Skin of body (tissue), 2 donors: ENCODE results near the gene TMOD1. TPM values are rescaled to one million over a fixed set of nuclear protein-coding genes. Genes with fewer than 3 reads are reported as not detected.

ENCODE experiments used
- DNase-seq: peaks from one replicate; lab custom pipeline; 2025; lab: John Stamatoyannopoulos, UW
- total RNA-seq: library from RNA; depleted of rRNA; stranded (reverse); fragments of >200 nt; gene quantifications from one replicate; pipeline ENCODE4 v1.2.3, GENCODE V29; 2014

Gene TMOD1
- total RNA-seq, 1 donor from 2014 or later = 9.3 TPM

DNA sequence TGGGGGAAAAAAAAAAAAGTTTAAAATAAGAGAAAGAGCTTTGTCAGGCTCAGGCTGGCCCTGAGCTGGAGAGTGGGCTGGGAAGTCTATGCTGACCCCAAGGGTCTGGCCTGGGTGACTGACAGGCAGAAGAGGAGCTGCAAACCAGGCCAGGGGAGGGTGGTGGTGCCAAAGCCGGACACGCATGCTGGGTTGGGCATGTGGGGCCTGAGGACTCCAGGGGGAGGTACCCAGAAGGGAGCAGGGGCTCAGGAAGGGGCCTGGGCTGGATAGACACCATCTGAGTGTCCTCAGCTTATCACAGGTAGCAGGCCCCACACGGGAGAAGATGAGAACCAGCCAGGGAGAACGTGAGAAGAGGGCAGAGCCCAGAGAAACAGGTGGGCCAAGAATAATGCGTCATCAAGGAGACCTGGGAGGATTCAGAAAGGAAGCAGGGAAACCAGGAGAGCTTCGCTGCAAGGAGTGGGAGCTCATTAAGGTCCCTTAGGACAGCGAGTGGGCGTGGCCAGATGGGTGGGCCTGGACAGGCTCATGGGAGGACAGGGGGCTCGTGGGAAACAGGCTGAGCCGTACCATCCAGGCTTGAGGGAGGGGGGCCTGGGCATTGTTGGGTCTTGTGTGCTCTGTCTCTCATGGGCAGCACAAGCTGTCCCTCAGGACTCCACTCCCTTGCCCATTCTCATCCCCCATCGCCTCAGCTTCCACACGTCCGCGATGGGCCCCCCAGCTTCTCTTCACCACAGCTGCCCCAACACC lies 16.0 kb downstream of the TMOD1 start:
- DNase-seq = no peak

DNA sequence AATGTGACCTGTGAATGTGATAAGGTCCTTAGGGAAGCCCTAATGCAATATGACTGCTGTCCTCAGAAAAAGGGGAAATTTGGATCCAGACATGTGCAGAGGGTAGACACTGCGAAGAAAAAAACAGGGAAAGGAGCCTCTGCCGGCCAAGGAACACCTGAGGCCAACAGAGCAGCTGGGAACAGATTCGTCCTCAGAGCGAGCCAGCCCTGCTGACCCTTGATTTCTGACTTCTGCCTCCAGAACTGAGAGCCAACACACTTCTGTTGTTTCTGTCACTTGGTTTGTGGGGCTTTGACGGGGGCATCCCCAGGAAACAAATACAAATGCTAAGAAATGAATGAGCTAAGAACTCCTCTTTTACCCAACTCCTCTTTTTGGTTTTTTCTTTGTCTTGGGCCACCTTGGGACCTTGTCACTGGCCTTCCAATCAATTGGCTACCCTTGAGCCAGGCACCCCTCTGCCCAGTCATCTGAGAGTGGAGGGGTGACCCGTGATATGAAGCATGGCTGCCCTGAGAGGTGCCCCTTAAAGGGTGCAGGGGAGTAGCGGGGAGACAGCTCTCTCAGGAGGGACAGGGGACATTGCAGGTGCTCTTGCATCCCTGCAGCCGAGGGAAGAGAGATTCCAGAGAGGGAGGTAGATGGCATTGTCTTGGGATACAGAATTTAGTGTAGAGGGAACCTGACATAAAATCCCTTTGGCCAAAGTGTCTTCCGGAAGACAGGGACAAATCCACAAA lies 16.9 kb downstream of the TMOD1 start:
- no peak for DNase-seq

DNA sequence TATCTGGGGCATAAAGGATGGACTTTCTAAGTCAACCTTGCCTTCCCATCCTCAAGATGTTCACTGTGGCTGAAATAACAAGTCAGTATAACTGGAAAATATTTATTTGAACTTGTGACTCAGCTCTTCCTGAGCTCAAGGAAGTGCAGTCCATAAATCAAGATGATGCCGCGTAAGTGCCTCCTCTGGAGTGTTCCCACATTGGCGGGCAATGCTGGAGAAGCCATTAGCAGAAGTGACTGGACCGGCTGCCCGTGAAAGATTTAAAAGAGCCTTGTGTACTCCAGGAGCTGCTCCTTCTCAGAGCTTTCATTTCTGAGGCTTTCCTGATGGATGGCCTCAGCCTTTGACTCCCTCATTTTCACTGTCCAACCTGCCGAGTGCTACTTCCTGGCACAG lies 17.4 kb downstream of the TMOD1 start:
- no peak for DNase-seq

DNA sequence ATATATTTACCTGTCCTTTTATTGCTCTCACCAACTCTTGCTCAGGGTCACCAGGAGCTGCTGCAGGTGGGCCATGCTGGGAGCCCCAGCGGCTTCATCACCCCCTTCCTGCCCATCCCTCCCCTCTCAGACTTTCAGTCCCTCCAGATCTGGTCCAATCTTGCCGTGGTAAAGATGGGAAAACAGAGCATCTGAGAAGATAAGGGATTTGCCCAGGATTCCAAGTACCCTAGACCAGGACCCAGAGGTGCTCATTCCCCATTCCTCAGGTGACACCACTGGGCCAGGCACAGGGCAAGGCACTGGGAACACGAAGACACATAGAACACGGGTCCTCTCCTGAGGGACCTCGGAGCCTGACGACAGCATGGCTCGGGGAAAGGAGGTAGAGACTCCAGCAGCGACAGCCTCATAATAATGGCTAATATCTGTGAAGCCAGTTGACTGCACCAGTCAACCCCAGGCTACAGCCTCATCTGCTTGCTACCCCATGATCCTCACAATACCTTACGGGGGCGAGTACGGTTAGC lies 18.0 kb downstream of the TMOD1 start:
- DNase-seq = no peak

DNA sequence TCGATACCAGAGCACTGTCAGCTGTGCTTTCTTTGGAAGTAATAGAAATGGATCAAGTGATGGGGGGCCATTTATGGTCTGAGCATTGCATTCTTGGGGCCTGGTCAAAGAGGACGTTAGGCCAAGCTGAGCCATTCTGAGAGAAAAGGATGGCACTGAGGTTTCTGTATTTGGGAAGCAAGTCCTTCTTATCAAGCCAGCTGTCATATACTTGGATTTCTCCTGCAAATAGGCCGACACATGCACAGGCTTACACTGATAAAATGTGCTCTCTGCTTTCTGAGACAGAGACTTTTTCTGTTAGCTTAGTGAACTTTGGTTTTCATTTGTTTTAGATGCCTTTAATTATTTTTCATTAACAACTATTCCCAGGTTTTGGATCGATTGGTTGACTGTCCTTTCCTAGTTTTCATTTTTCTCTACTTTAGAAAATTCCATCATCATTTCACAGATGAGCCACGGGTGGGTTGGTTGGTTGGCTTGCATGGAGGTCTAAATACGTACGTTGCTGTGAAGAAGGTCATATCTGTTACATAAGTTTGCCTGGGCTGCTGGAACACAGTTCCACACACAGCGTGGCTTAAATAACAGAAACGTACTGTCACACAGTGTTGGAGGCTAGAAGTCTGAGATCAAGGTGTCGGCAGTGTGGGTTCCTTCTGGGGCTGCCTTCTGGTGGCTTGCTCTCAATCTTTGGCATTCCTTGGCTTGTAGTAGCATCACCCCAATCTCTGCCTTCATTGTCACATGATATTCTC lies 20.3 kb downstream of the TMOD1 start:
- DNase-seq = no peak

DNA sequence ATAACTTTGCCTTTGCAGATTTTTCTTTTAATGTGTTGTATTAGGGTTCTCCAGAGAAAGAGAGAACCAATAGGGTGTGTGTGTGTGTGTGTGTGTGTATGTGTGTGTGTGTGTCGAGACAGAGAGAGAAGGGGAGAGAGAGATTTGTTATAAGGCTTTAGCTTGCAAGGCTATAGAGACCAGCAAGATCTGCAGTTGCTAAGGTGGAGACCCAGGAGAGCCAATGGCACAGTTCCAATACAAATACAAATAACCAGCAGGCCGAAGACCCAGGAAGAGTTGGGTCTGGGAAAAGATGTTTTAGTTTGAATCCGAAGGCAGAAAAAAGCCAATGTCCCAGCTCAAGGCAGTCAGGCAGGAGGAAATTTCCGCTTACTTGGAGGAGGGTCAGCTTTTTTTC lies 23.0 kb downstream of the TMOD1 start:
- DNase-seq = no peak

DNA sequence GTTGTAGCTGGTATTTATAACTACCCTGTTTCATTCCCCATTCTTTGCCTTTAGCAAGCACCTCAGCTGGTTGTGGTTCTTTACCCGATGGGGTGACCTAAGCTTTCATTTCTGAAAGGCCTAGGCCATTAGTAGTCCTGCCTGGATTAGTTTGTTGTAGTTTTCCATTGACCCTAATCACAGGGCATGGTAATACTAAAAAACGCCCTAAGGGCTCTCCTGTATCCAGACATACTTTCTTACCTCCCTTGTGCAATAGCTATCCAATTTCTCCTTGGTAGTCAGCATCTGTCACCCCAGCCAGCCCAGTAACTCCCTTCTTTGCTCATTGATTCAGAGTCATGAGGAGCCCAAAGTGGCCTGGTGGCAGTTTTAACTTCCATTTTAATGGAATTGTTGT lies 24.0 kb downstream of the TMOD1 start:
- DNase-seq = no peak

DNA sequence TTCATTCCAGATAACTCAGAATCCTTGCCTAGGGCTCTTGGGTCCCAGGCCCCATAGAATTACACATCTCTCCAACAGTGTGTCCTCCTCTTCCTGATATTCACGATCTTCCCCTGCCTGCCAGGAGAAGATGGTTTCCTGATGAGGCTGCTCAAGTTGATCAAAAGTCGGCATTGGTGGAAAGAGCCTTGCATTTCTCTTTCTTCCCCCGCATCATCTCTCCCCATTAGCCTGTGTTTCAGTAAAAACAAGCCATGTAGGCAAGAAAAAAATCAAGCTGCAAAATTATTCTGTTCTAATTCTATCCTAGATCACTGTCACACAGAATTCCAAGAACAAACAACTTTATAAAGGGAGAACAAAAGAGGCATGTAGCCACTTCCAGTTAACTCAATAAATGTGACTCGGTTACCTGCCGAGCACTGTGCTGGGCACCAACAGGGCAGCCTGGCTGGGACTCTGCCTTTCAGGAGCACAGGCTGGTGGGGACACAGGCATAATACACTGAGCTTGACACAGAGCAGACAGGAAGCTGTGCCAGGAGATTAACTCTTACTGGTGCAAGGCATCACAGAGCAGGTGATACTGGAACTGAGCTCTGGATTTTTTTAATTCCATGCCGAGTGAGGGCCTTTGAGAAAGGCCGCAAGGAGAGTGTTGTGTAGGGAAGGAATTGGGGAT lies 25.6 kb downstream of the TMOD1 start:
- DNase-seq = no peak

DNA sequence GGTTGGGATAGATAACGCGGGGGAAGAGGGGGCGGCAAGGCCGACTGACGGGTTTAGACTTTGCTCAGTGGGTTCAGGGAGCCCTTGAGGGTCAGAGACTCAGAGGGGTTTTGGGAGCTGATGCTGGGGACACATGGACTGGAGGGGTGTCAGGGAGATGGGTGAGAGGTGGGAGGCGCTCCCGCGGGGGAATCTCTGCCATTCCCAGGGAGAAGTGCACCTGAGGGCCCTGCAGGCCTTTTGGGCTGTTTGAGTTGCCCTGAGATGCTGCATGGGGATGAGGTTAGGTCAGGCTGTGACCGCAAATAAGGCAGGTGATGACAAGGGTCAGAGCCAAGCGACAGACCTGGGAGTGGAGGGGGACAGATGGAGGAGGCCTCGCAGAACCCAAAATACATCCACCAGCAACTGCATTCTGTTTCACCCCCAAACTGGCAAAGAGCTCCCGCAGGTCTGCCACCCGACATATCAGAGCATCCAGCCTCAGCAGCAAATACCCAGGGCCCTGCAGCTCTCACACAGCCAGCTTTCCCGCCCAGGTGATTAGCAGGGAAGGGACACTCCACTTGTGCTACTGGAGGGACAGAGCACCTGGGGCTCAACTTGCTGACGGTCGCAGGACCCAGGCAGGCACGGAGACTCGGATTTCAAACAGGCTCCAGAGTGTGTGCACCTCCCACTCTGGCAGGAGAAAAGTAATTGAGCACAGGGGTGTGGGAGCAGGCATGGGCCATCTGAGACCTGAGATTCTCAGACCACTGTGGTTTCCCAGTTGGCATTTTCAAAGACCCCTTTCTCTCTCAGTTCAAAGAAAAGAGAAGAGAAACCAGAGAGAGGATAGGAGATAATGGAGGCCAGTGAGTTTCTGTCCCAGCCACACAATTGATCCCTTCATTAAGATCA lies 26.4 kb downstream of the TMOD1 start:
- DNase-seq = no peak

DNA sequence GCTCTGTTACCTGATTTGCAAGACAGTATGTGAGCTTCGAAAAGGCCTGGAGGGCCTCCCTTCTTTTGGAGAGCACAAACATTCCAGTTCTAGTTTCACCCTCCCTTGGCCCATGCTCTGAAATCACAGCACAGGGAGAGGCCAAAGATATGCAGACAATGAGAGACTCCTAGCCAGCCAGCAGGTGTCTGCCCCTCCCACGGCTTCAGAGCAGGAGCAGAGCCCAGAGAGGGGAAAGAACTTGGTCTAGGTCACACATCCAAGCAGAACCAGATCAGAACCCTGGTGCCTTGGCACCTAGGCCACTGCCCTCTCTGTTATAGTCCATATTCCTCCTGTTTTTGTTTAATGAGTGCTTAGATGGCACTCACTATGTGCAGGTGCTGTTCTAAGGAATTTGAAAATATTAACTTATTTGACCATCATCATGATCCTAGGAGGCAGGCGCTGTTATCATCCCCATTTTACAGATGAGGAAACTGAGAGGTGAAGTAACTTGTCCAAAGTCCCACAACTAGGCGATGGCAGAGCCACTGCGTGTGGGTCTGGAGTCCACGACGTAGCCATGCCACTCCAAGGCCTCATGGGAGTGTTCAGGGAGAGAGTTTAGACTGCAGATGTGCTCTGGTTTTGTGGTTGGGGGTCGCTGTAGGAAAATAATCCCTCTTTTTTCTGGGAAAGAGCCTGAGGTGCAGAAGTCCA lies 27.2 kb downstream of the TMOD1 start:
- DNase-seq = no peak

DNA sequence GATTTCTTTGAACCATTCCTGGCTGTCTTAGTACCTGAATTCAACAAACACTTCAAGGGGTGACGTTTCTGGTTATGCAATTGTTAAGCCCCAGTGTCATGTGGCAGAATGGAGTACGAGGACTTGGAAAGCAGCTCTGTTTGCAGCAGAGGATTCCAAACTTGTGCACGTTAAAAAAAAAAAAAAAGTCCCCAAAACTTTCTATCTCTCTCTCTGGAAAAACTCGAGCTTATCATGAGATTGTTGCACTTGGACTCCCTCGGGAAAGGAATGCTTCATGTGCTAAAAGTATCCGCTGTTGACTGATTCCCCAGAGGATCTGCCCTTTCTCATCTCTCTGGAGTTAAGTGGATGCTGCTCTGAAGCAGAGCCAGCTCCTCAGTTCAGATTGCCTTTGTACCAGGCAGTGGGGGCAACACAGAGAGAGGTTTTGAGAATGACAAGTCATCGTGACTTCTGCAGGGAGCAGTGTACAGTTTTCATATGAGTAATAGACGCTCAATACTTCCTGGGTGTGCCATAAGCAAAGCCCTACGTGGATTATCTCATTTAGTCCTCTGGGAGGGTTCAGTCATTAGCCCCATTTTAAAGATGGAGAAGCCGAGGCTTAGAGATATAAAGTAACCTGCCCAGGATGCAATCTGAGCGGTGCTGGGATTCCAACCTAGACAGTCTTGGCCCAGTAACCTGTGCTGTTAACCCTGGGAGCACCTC lies 28.1 kb downstream of the TMOD1 start:
- DNase-seq = no peak

DNA sequence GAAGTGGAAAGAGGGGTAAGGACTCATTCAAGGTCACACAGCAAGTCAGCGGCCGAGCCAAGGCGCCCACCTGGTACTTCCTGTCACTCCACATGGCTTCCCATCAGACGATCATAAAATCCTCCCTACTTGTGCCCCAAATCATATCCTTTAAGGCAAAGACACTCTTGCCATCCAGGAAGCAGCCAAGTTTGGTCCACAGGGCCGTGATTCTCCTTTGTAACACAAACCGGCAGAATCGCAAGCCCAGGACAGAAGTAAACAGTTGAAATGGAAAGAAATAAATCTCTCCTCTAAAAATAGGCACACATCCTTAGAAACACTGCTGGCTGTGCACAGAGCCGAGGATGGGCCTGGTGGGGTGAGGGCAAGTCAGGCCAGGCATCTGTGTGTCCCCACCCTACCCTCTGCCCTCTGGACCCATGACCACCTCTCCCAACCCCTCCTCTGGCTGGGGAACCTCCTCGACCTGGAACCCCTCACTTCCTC lies 30.5 kb downstream of the TMOD1 start:
- DNase-seq = no peak

DNA sequence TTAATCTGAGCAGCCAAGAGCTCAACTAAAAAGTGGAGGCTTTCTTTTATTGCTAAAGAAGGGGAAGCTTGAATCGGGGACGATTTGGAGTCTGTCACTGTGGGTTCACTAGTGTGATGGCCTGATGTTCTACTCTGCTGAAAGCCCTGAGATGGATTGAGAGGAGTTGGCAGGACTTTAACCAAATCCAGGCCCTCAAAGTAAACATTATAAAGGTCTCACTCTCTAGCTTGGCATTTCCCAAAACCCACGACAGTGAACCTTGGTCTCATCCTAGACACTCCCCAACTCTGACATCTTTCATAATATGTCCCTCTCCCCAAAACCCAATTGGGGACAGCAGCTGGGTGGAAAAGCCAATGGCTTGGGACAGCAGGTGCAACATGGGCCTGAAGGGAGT lies 32.7 kb downstream of the TMOD1 start:
- no peak for DNase-seq

DNA sequence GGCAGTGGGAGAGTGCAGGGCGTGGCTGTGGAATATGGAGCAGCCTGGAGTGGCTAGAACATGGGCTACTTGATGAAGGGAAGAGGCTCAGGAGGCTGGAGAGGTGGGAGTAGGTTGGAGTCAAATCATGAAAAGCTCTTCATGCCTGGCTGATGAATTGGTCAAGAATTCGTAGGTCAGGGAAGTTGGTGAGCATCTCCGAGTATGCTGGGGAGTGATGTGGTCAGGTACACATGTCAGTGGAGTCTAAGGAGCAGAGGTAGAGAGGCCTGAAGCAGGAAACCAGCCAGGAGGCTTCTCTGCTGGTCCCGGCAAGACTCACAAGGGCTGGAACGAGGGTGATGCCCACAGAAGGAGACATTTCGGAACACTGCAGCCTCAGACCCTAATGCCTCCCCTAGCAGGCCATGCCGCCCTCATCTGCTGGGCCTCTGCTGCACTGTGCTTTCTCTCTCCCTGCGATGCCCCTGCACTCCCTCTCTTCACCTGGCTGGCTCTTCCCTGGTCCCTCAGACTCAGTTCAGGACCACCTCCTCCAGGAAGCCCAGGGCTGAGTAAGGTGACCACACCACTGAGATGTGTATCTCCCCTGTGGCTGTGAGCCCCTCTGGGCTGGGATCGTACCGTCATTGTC lies 33.6 kb downstream of the TMOD1 start:
- DNase-seq = no peak

DNA sequence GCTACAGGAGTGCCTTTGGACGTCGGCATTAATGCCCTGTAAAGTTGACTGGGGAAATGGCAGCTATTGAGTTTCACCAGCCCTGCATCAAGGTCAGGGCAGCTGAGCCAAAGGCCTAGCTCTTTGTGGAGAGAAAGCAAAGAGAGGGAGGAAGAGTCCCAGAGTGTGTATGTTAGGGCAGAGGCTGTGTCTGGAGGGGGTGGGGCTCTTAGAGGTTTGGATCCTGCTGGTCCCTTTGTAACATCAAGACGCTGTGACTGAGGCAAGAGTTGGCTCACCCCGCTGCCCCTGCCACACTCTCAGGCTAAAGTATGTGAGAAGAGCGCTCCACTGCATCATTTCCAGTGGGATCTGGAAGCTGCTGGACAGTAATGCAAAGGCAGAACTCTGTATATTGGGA lies 34.3 kb downstream of the TMOD1 start:
- DNase-seq = no peak

DNA sequence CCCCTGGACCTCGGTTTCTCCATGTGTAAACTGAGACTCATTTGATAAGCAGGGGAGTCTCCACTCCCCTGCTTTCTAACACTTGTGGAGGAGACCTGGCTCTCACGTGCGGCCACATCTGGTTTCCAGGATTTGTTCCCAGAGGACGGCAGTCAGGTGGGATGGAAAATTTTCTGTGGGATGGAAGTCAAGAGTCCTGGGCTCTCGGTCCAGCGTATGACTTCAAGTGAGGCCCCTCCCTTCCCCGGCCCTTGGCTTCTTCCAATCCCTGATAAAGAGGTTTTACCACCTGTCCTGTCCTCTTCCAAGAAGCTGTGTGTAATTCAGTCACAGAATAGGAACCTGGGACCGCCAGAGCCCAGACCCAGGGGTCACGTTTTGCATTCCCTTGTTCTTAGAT lies 35.0 kb downstream of the TMOD1 start:
- DNase-seq = no peak

DNA sequence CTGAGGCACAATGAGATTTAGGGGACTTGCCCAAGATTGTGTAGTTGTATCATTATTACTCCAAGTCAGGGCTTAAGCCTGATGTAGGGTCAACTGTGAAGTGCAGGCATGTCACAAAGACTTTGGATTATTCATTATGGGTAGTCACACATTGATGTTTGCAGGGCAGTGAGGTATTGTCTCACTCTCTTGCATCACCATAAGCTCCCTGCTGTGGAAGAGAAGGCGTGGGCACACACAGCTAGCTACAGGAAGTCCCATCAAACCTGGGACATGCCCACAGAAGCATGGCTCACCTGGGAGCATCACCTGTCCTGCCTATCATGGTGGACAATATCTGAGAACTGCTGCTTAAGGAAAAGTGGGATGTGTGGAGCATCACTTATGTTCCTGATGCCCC lies 42.1 kb downstream of the TMOD1 start:
- no peak for DNase-seq

DNA sequence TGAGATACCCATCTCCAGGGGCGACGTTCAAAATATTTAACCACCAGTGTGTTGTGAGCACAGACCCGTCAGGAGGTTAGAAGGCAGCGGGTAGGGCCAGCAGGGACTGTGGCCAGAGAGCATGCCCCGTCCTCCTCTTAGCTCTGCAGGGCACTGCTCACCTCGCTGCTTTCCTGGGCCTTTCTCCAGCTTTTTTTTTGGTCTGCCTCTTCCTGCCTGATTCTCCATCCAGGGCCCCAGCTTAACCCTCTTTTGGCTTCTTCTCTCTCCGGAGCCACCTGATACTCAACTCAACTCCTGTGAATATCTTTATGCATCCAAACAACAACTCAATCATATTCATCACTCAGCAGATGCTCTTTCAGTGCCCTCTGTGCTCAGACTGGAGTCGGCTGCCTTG lies 44.0 kb downstream of the TMOD1 start:
- no peak for DNase-seq
